Kidney tubule cell (primary cell): ENCODE measurements around the gene IGLON5.
A peak's percentile ranks its signal among the peaks of the same experiment; 100 is the strongest.

Experiments
- DNase-seq: peaks from one replicate; pipeline ENCODE4 v3.0.0-alpha.2; 2018; ENCODE audit warnings: low spot score

Gene IGLON5

DNA sequence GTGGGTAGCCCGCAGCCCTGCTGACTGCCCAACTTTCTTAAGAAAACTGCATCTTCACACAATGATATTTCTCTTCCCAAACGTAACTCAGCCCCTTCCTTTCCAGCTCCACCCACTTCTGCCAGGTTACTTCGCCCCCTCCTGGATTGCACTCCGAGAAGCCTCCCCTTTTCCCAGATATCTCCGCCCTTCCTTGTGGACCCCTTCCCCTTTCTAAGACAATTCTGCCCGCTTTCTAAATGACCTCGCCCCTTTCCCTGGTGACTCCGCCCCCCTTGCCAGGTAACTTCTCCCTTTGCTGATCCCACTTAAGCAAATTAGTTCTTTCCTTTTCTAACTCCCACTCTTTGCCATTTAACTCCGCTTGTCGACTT is 27.9 kb downstream of the IGLON5 start:
- DNase-seq, result no peak

DNA sequence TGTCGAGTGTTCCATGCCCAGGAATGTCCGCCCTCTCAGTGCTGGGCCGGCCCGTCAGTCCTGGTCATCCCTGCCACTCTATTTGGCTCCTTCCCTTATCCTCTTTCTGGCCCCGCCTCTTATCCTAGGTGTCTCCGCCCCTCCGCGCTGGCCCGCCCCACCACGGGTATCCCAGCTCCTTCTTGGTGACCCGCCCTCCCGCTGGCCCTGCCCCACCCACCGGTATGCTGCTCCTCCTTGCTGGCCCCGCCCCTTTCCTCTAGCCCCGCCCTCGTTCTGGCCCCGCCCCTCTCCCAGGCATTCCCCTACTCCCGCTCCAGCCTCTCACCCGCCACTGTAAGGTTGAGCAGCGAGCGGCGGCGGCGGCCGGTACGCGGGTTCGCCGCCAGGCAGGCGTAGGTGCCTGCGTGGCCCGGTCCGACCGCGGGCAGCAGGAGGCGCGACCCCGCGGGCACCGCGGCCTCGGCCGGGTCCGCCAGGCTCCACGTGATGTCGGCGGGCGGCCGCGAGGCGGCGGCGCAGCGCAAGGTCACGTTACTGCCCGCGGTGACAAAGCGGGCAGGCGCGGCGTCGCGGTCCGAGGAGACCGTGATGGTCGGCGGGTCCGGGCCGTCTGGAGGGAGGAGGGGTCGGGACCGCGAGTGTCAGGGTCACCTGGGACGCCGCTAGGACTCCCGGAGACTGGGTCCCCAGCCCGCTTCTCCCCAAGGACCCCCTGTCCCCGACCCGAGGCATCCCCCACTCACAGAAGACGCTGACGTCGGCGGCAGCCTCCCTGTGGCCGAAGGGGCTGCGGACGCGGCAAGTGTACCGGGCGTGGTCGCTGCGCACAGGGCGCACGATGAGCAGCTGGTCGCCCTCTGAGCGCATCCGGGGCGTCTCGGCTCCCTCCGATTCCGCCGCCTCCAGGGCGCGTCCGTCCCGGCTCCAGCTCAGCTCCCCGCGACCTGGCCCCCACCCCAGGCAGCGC is 28.5 kb downstream of the IGLON5 start:
- DNase-seq, result peak; percentile 97

DNA sequence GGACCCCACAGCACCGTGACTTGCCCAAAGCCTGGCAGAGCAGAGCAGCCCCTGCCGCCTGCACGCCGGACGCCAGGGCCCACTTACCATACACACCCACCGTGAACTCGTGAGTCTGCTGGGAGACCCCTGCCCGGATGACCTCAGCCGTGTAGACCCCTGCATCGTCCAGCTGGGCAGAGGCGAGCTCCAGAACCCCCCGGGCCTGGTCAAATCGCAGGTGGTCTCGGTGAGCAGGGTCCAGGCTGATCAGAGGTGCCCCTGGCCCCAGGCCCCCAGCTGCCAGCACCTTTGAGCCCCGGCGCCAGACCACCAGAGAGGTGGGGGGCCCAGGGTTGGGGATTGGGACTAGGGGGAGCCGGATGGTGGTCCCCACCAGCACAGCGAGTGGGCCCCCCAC is 29.6 kb downstream of the IGLON5 start:
- no peak for DNase-seq

GRCh38 chr19:51341976-51342580 is 30.6 kb downstream of the IGLON5 start, which contains the start of gene VSIG10L:
TSS of gene VSIG10L (minus strand) at chr19:51342139. CDS start at chr19:51342124, 15 bp downstream.
- DNase-seq, result no peak

DNA sequence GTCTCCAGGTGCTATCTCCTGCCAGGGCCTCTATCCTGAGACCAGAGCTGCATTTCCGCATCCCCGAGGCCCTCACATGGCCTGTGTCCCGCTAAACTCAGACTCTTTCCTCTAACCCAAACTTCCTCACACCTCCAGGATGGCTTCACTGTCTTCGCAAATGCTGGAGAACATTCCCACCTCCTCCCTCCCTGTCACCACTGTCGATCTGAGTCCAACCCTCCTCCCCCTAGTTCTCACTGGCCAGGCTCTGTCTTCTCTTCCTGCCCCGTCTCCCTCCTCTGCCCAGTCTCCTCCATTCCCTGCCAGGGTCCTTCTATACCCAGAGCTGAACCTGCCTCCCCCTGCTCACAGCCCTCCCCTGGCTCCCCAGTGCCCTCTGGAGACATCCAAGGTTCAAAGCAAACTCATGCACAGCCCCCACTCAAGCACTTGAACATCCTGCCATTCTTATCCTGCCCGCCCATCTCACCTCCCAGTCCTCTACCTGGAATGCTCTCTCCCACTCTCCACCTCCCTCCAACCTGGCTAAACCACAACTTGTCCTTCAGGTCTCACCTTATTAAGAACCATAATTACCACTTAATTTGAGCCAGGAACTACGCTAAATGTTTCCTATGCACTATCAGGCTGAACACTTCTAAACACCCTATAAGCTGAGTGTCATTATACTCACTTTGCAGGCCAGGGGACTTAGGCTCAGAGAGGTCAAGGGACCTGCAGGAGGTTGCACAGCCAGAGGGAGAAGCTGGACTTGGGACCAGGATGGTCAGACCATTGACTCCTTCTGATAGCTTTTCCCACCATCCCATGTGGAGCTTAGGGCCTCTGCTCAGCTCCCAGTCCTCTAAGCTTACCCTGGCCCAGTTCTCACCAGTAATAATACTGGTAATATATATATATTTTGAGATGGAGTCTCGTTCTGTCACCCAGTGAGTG is 31.5 kb downstream of the IGLON5 start:
- DNase-seq, result no peak

DNA sequence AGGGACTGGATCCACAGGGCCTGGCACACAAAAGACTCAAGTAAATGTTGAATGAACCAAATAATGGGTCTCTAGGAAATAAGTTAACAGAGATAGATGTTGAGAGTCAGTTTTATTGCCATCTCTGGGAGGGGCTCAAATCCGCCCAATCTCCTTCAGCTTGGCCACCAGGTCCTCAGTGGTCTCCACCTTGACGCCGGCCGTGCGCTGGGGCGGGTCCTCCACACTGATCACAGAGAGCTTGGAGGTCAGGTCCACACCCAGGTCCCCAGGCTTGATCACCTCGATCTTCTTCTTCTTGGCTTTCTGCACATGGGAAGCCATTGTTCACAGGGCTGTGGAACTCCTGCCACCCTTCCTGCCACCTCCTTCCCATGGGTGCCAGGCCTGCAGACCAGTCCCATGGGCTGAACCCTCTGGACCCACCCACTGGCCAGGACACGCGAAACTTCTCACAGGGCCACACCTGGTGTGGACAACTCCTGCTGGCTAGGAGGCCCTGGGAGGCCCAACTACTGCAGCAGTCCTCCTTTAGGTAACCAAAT is 33.7 kb downstream of the IGLON5 start:
- no peak for DNase-seq

DNA sequence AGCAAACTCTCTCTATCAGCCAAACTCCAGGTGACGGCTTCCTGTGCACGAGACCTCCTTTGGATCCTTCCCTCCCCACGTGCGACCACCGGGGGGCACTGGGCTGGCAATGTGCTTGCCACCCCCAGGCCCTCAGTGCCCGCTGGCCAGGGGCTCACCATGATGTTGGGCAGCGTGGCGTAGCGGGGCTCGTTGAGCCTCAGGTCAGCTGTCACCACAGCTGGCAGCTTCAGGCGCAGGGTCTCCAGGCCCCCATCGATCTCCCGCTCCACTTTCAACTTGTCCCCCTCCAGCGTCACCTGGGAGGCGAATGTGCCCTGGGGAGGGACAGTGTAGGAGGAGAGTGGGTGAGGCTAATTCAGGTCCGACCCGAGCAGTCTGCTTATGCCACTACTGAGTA is 35.3 kb downstream of the IGLON5 start:
- no peak for DNase-seq

- peak; percentile 9 for DNase-seq
Measured at GRCh38 chr19:51347209-51347928, 35.9 kb downstream of the IGLON5 start.

- DNase-seq, result no peak
Measured at GRCh38 chr19:51351266-51351990, 40.0 kb downstream of the IGLON5 start.

DNA sequence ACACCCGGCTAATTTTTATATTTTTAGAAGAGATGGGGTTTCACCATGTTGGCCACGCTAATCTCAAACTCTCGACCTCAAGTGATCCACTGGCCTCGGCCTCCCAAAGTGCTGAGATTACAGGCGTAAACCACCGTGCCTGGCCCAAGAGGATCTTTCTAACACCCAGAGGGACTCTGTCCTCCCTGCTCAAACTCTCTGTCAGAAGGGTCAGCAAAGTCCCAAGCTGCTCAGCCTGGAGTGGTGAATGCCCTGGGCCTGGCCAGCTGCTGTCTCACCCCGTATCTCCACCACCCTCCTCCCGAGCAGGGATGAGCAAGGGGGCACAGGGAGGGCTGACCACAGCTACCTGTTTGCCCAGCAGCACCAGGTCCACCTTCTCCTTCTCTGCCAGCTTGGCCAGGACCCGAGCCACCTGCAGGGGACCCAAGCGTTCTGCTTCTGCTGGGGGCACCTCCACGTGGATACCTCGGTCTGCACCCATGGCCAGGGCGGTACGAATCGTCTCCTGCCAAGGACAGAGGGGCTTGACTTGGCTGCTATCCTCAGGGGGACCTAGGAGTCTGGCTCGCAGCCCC is 41.4 kb downstream of the IGLON5 start:
- no peak for DNase-seq

GRCh38 chr19:51354103-51354741 is 42.8 kb downstream of the IGLON5 start:
- no peak for DNase-seq

DNA sequence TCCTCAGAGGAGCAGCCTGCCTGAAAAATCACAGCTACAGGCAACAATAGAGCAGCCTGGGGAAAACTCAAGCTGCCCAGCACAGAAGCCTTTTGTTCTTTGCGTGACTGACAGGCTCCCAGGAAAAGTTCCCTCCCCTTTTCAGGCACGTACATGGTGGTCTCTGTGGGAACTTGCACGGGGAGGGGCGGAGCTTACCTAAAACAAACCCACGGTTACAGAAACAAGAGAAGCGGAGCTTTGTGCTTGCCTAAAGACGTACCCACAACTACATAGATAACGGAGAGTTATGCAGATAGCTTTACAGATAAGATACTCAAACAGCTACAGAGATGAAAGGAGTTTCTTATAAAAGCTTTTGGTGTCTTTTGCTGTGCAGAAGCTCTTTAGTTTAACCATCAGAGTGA is 43.3 kb downstream of the IGLON5 start:
- DNase-seq, result no peak

GRCh38 chr19:51356159-51356801 is 44.8 kb downstream of the IGLON5 start:
- no peak for DNase-seq

DNA sequence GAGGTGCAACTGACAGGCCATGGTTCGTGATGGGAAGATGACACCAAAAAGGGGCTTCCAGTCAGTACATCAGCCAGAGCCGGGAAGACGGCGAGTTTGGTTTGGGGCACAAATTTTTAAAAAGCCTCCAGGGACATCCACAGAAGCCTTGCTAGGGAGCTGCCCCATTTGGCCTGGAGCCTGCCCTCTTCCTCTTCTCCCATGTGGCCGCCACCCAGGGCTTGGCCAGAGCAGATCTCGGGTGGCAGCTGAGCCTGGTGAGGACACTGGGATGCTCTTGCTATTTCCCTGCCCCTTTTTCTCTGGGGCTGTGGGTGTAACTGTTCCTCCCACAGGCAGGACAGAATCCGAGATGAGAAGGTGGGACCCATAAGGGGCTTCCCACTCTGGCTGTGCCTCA is 46.5 kb downstream of the IGLON5 start:
- no peak for DNase-seq

DNA sequence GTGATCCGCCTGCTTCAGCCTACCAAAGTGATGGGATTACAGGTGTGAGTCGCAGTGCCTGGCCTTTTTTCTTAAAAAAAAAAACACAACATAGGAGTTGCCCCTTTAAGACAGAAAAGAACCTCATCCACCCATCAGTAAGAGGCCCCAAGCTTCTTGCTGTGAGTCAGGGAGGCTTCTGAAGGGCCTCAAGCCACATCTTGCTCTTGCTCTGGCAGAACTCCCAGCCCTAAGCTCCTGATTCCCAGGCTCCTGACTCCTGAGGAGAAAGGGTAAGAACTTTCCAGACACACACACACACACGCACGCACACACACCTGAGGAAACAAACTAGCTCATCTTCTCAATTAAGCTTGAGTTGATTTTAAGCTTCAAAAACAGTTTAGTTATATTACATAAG is 47.9 kb downstream of the IGLON5 start:
- peak; percentile 29 for DNase-seq

GRCh38 chr19:51361239-51361638 is 49.8 kb downstream of the IGLON5 start:
- DNase-seq, result no peak

DNA sequence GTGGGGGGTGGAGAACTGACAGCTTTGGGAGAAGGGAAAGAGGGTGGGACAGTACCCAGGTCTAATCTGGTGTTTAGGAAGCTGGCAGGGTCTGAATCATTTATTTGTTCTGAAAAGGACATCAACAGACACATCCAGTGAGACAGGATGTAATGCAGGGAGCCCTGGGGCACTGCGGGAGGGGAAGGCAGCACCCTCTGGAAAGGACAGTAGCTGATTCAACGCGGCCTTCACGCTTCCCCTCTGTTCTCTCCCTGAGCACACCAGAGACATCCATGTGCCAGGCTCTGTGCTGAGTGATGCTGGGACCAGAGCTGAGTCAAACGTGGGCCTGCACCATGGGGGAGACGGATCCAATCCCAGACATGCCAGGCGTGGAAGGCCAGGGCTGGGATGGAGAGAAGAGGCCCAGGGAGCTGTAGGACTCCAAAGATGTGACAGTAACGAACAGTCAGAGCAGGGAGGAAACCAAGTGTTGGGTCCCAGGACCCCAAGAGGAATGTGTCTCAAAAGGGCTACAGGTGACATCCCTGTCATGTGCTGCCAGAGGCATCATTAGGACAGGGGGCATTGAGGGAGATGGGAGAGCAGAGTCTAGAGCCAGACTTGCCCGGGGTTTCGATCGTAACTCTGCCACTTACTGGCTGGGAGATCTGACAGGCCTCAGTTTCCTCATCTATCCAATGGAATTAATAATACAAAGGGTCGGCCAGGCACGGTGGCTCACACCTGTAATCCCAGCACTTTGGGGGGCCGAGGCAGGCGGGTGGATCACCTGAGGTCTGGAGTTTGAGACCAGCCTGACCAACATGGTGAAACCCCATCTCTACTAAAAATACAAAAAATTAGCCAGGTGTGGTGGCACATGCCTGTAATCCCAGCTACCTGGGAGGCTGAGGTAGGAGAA is 53.0 kb downstream of the IGLON5 start:
- DNase-seq, result no peak
